ENCODE measurements around the gene GULP1. TPM values are rescaled to one million over a fixed set of nuclear protein-coding genes. Genes with fewer than 3 reads are reported as not detected.
A peak's percentile ranks its signal among the peaks of the same experiment; 100 is the strongest.
"Not testable (repeated sequence)": the region's sequence is repeated elsewhere in the genome, so short reads cannot be mapped to it uniquely, and the experiment has no call there.

The GULP1 gene
- total and polyA plus RNA-seq, 2 experiments from 2014 or later: 28.3 to 41.2 TPM

- H3K27ac ChIP-seq: no peak overlapping the region
Measured at GRCh38 chr2:188459061-188459460, 167.4 kb downstream of the GULP1 start.

GRCh38 chr2:188466078-188466477 is 174.4 kb downstream of the GULP1 start:
- H3K36me3 ChIP-seq; H3K27ac ChIP-seq; H3K9me3 ChIP-seq (ENCODE audit: low read depth); H3K4me3 ChIP-seq; H3K27me3 ChIP-seq: not testable (repeated sequence)
- H3K4me1 ChIP-seq (ENCODE audit: low read depth): peaks cover 11% of the 10 kb centered on the region
- DNase-seq (ENCODE audit: low read depth in 1 of 2, low spot score in 1 of 2): peak in 1 of 2 donors; percentile 6

More at GRCh38 chr2:188459061-188459460, 167.4 kb downstream of the GULP1 start:
- TF ChIP-seq, protein P1, sequence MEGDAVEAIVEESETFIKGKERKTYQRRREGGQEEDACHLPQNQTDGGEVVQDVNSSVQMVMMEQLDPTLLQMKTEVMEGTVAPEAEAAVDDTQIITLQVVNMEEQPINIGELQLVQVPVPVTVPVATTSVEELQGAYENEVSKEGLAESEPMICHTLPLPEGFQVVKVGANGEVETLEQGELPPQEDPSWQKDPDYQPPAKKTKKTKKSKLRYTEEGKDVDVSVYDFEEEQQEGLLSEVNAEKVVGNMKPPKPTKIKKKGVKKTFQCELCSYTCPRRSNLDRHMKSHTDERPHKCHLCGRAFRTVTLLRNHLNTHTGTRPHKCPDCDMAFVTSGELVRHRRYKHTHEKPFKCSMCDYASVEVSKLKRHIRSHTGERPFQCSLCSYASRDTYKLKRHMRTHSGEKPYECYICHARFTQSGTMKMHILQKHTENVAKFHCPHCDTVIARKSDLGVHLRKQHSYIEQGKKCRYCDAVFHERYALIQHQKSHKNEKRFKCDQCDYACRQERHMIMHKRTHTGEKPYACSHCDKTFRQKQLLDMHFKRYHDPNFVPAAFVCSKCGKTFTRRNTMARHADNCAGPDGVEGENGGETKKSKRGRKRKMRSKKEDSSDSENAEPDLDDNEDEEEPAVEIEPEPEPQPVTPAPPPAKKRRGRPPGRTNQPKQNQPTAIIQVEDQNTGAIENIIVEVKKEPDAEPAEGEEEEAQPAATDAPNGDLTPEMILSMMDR (IDR thresholded peaks at IDR 0.05; ENCODE audit: low read depth, low read length): no peak
- no peaks in the 10 kb centered on the region for H3K4me1 ChIP-seq (ENCODE audit: low read depth)
- H3K36me3 ChIP-seq: no peaks in the 10 kb centered on the region
- DNase-seq (ENCODE audit: low read depth in 1 of 2, low spot score in 1 of 2): no peak
- H3K9me3 ChIP-seq (ENCODE audit: low read depth): no peaks in the 10 kb centered on the region
- H3K27me3 ChIP-seq: no peaks in the 10 kb centered on the region
- H3K4me3 ChIP-seq: no peak overlapping the region

DNA sequence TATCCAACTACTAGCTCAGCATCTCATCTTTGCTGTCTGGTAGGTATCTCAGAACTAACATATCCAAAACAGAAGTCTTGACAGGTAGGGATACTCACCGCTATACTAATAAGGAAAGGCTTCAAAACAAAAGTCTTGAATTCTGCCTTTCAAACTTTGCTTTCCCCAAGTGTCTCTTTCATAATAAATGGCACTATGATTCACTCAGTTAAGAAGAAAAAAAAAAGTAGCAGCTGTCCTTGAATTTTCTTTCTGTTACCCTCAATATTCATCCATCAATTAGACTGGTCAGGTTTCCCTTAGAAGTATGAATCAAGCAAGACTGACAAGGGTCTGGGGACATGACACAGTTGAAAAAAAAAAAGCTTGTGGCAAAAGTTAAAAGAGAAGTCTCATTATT is 175.1 kb downstream of the GULP1 start:
- Histone ChIP-seq H3K36me3 (no peaks in the 10 kb centered on the region), H3K4me1 (ENCODE audit: low read depth) (peaks cover 11% of the 10 kb centered on the region), H3K4me3 (no peak overlapping the region), H3K9me3 (ENCODE audit: low read depth) (no peaks in the 10 kb centered on the region), H3K27me3 (no peaks in the 10 kb centered on the region), H3K27ac (no peak overlapping the region)
- no peak for DNase-seq (ENCODE audit: low read depth in 1 of 2, low spot score in 1 of 2)
- TF ChIP-seq, protein P1 (IDR thresholded peaks at IDR 0.05; ENCODE audit: low read depth, low read length): no peak

GRCh38 chr2:188471166-188471565 is 179.5 kb downstream of the GULP1 start:
- TF ChIP-seq, protein P1 (IDR thresholded peaks at IDR 0.05; ENCODE audit: low read depth, low read length): no peak
- no peak for DNase-seq (ENCODE audit: low read depth in 1 of 2, low spot score in 1 of 2)
- H3K4me3 ChIP-seq: no peak overlapping the region
- H3K36me3 ChIP-seq: no peaks in the 10 kb centered on the region
- H3K9me3 ChIP-seq (ENCODE audit: low read depth): no peaks in the 10 kb centered on the region
- peaks cover under 1% of the 10 kb centered on the region for H3K4me1 ChIP-seq (ENCODE audit: low read depth)
- no peaks in the 10 kb centered on the region for H3K27me3 ChIP-seq
- no peak overlapping the region for H3K27ac ChIP-seq

GRCh38 chr2:188473306-188473705 is 181.6 kb downstream of the GULP1 start:
- no peak overlapping the region for H3K4me3 ChIP-seq
- H3K27me3 ChIP-seq: no peaks in the 10 kb centered on the region
- no peak for DNase-seq (ENCODE audit: low read depth in 1 of 2, low spot score in 1 of 2)
- no peaks in the 10 kb centered on the region for H3K4me1 ChIP-seq (ENCODE audit: low read depth)
- H3K27ac ChIP-seq: no peak overlapping the region
- H3K36me3 ChIP-seq: no peaks in the 10 kb centered on the region
- no peaks in the 10 kb centered on the region for H3K9me3 ChIP-seq (ENCODE audit: low read depth)
- TF ChIP-seq, protein P1 (IDR thresholded peaks at IDR 0.05; ENCODE audit: low read depth, low read length): no peak

- TF ChIP-seq, protein P1 (IDR thresholded peaks at IDR 0.05; ENCODE audit: low read depth, low read length): no peak
- Histone ChIP-seq H3K27me3 (no peaks in the 10 kb centered on the region), H3K36me3 (no peaks in the 10 kb centered on the region), H3K4me1 (ENCODE audit: low read depth) (no peaks in the 10 kb centered on the region), H3K9me3 (ENCODE audit: low read depth) (no peaks in the 10 kb centered on the region), H3K4me3 (no peak overlapping the region), H3K27ac (no peak overlapping the region)
- DNase-seq (ENCODE audit: low read depth in 1 of 2, low spot score in 1 of 2): no peak
Measured at GRCh38 chr2:188474316-188474715, 182.6 kb downstream of the GULP1 start.

All from cardiac muscle cell (in vitro differentiated cells and primary cell).